Fibroblast of mammary gland (primary cell): ENCODE measurements around the gene IFIT1.
A peak's percentile ranks its signal among the peaks of the same experiment; 100 is the strongest.

Experiments
- DNase-seq: peaks from one replicate; pipeline ENCODE4 v3.0.0-alpha.2; 2010; ENCODE audit warnings: low read depth
- H3K4me3 ChIP-seq: 2 replicates; pipeline ENCODE4 v1.5.1; 2011; ENCODE audit warnings: low read depth, mild to moderate bottlenecking, low read length, moderate library complexity; ENCODE audit not compliant: control insufficient read depth
- CTCF ChIP-seq: conservative IDR thresholded peaks from 2 replicates; pipeline ENCODE4 v1.5.1; 2011; ENCODE audit warnings: low read depth, low read length, inconsistent platforms; ENCODE audit not compliant: control insufficient read depth, insufficient read depth

IFIT1 gene

GRCh38 chr10:89373916-89374711, 18.3 kb upstream of the IFIT1 start:
- no peak overlapping the region for H3K4me3 ChIP-seq
- no peak for TF ChIP-seq CTCF
- DNase-seq, result peak; percentile 95

GRCh38 chr10:89374713-89375141, 17.7 kb upstream of the IFIT1 start:
- H3K4me3 ChIP-seq, result no peak overlapping the region
- no peak for DNase-seq
- TF ChIP-seq CTCF, result no peak

- no peak for TF ChIP-seq CTCF
- H3K4me3 ChIP-seq, result no peak within 1 kb of the TSS
- no peak for DNase-seq
Measured at GRCh38 chr10:89377705-89378637, 14.5 kb upstream of the IFIT1 start, which contains the start of gene IFIT1B. TSS of gene IFIT1B (plus strand) at chr10:89378056. CDS start at chr10:89378136, 80 bp downstream.

- no peak for DNase-seq
- TF ChIP-seq CTCF, result no peak
- H3K4me3 ChIP-seq, result no peak overlapping the region
Measured at GRCh38 chr10:89379103-89379502, 13.3 kb upstream of the IFIT1 start.

- DNase-seq, result no peak
- TF ChIP-seq CTCF, result no peak
- no peak overlapping the region for H3K4me3 ChIP-seq
Measured at GRCh38 chr10:89382757-89383156, 9.7 kb upstream of the IFIT1 start.

GRCh38 chr10:89384474-89385340, 7.7 kb upstream of the IFIT1 start:
- no peak for DNase-seq
- no peak overlapping the region for H3K4me3 ChIP-seq
- no peak for TF ChIP-seq CTCF
